Activated T-helper 1 cell treated with anti-CD3 and anti-CD28 coated beads, Interleukin-12 subunit alpha, Interleukin-12 subunit beta, Interleukin-2, Interleukin-4 antibody, amounts not matched to agents 30 ng/mL and 10 ng/mL and 1 ng/mL, durations not matched to agents 14 hours and 24 hours and 36 hours (primary cell): ENCODE data around the gene AIF1L. TPM values are rescaled to one million over a fixed set of nuclear protein-coding genes. Genes with fewer than 3 reads are reported as not detected.
"Not testable (repeated sequence)": the region's sequence is repeated elsewhere in the genome, so short reads cannot be mapped to it uniquely, and the experiment has no call there.

Experiments used
- DNase-seq: peaks from one replicate; pipeline ENCODE4 v3.0.0; 2021; ENCODE audit warnings: low spot score
- H3K27ac Mint-ChIP-seq: one replicate; pipeline ENCODE4 v1.8.0; 2021; ENCODE audit warnings: mild to moderate bottlenecking, mixed read lengths
- H3K27me3 Mint-ChIP-seq: one replicate; pipeline ENCODE4 v1.8.0; 2022; ENCODE audit warnings: mild to moderate bottlenecking, moderate library complexity, mixed read lengths; ENCODE audit not compliant: insufficient read depth
- H3K36me3 Mint-ChIP-seq: one replicate; pipeline ENCODE4 v1.8.0; 2021; ENCODE audit warnings: low read depth, mixed read lengths
- H3K4me1 Mint-ChIP-seq: one replicate; pipeline ENCODE4 v1.8.0; 2021; ENCODE audit warnings: low read depth, mixed read lengths
- H3K4me3 Mint-ChIP-seq: one replicate; pipeline ENCODE4 v1.8.0; 2021; ENCODE audit warnings: mild to moderate bottlenecking, moderate library complexity, mixed read lengths
- H3K9me3 Mint-ChIP-seq: one replicate; pipeline ENCODE4 v1.8.0; 2021; ENCODE audit warnings: mixed read lengths
- intact Hi-C: fragments of 100-400 bp; cut with micrococcal nuclease; formaldehyde crosslinking; loops from one replicate; pipeline ENCODE4 v1.15.1; 2024
- total RNA-seq: library from RNA; stranded (reverse); gene quantifications from 2 replicates; pipeline ENCODE4 v1.2.3, GENCODE V29; 2022

AIF1L gene
- total RNA-seq, 1 donor from 2014 or later: 0.34 TPM

DNA sequence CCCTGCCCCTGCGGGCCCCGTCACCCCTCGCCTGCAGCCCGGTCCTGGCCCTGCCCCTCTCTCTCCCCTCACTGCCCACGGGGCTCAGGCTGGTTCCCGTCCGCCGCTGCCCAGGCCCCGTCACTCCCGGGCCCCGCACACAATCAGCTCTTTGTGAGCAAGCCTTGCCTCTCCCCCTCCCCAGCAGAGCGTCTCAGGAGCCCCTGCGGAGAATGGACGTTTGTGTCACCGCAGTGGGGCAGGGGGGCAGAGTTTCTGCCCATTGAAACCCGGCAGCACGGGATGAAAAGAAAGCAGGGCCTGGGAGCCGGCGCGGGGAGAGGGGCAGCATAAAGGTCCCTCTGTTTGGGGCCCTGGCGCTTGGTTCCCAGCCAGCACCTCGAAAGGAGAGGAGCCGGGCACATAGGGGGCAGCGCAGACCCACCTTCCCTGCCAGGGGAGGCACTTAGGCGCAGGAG lies 15.6 kb downstream of the AIF1L start:
- H3K27me3 Mint-ChIP-seq: peaks cover under 1% of the 10 kb centered on the region
- H3K27ac Mint-ChIP-seq: no peak overlapping the region
- H3K9me3 Mint-ChIP-seq: no peaks in the 10 kb centered on the region
- DNase-seq: no peak
- intact Hi-C loops: no loop called here
- H3K4me3 Mint-ChIP-seq: no peak overlapping the region
- H3K36me3 Mint-ChIP-seq: no peaks in the 10 kb centered on the region
- H3K4me1 Mint-ChIP-seq: no peaks in the 10 kb centered on the region

DNA sequence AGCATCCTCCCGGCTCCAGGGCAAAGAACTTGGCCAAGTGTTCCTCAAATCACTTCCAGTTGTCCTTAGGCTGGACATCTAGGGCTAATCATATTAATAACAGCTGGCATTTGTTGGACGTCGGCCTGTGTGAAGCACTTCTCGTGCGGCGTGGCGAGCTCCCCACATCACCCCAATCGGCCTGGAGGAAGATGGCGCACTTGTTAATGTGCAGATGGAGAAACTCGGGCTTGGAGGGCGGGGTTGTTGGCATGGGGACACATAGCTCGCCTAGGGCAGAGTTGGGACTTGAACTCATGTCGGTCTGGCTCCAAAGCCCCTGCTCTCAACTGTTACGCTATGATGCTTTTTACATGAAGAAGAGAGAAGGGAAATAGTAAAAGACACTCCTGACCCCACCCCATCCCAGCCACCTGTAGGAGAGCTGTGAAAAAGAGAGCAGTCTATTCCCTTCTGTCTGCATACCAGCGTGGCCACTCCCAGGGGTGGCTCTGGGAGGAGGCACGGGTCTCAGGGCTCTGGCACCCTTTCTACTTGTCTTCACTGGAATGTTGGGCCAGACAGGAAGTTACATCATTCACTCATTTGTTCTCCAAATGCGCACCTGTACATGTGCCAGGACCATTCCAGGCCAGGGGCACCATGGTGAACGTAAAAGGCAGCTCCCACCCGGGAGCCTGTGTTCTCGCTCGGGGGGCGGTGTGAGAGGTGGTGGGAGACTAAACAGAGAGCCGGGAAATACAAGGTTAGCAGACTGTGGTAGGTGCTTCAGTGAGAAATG lies 16.2 kb downstream of the AIF1L start:
- Mint-ChIP-seq H3K27me3 (no peaks in the 10 kb centered on the region), H3K9me3 (no peaks in the 10 kb centered on the region), H3K4me3 (no peak overlapping the region), H3K27ac (no peak overlapping the region), H3K36me3 (no peaks in the 10 kb centered on the region), H3K4me1 (no peaks in the 10 kb centered on the region)
- no peak for DNase-seq
- intact Hi-C loops: no loop called here

DNA sequence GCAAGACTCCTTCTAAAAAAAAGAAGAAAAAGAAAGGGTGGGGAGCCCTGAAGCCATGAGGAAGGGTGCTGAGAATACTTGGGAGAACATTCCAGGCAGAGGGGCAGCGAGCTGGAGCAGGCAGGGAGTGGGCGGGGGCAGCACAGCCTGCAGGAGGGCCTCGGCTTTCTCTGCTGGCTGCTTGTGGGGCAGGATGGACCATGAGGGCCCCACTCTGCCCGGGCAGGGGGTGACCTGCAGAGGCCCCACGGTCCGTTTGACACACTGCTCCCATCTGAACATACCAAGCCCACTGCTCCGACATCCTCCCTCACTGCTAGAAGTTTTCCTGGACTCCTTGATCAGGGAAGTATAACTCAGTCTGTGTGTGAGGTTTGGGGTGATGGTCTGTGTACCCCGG lies 17.3 kb downstream of the AIF1L start:
- Mint-ChIP-seq H3K27ac (no peak overlapping the region), H3K36me3 (no peaks in the 10 kb centered on the region), H3K27me3 (peaks cover 3% of the 10 kb centered on the region), H3K4me1 (no peaks in the 10 kb centered on the region), H3K4me3 (no peak overlapping the region), H3K9me3 (no peaks in the 10 kb centered on the region)
- intact Hi-C loops: no loop called here
- DNase-seq: no peak

DNA sequence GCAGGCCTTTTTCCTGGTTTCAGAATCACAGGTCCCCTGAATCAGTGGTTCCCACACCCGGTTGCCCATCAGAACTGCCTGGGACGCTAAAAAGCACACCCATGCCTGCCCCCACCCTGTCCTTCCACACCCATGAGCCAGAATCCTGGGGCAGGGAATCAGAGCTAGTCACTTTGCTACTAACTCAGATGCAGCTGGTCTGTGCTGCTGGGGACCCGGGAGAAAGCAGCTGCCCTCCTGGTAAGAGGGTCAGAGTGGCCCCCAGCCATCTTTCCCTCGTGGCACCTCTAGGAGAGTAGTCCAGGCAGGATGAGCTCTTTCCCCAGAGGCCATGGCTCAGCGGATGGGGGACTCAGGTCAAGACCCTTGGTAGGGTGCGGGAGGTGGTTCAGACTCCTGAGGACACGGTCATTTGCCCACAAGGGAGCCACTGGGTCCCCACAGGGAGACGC lies 17.8 kb downstream of the AIF1L start:
- Mint-ChIP-seq H3K27ac (no peak overlapping the region), H3K9me3 (no peaks in the 10 kb centered on the region), H3K4me3 (no peak overlapping the region), H3K4me1 (no peaks in the 10 kb centered on the region), H3K27me3 (peaks cover 3% of the 10 kb centered on the region), H3K36me3 (no peaks in the 10 kb centered on the region)
- intact Hi-C loops: no loop called here
- DNase-seq: no peak

DNA sequence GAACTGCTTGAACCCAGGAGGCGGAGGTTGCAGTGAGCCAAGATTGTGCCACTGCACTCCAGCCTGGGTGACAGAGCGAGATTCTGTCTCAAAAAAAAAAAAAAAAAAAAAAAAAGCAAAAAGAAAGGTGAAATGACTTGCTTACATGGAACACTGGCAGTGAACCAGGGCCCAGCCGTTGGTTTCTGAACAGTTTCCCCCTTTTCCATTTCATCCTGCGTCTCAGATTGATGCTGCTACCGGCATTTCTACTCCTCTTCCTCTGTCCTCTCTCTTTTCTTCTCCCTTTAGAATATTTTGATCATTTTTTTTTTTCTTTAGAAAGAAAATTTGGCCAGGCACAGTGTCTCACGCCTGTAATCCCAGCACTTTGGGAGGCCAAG lies 19.0 kb downstream of the AIF1L start:
- H3K4me3 Mint-ChIP-seq, H3K27me3 Mint-ChIP-seq, H3K36me3 Mint-ChIP-seq, DNase-seq, H3K9me3 Mint-ChIP-seq, H3K27ac Mint-ChIP-seq, intact Hi-C loops, H3K4me1 Mint-ChIP-seq: not testable (repeated sequence)

DNA sequence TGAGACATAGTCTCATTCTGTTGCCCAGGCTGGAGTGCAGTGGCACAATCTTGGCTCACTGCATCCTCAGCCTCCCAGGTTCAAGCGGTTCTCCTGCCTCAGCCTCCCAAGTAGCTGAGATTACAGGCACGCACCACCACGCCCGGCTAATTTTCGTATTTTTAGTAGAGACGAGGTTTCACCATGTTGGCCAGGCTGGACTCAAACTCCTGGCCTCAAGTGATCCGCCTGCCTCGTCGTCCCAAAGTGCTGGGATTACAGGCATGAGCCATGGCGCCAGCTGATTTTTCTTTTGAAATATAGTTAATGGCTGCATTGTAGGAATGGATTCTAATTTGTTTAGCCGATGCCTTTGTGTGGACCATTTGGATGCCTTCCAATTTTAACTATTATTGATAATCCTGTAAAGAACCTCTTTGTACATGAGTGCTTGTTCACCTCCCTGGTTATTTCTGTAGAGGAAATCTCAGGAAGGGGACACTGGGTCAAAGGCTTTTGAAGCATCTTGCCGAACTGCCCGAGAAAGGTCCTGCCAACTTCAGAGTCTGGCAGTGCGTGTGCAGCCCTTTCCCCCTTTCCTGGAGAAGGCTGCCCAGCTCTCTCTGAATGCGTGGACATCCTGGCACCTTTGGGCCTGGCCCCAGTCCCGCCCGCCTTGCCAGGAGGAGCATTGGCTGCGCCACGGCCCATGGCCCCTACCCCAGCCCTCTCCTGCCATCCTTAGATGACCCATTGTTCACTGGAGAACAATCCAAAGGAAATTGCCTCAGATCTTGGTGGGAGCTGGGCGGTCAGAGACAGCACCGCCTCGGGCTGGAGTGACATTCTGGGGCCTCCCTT lies 20.2 kb downstream of the AIF1L start:
- DNase-seq: no peak
- Mint-ChIP-seq H3K27ac (no peak overlapping the region), H3K4me3 (no peak overlapping the region), H3K4me1 (no peaks in the 10 kb centered on the region), H3K36me3 (no peaks in the 10 kb centered on the region), H3K27me3 (peaks cover 3% of the 10 kb centered on the region), H3K9me3 (no peaks in the 10 kb centered on the region)
- intact Hi-C loops: no loop called here

DNA sequence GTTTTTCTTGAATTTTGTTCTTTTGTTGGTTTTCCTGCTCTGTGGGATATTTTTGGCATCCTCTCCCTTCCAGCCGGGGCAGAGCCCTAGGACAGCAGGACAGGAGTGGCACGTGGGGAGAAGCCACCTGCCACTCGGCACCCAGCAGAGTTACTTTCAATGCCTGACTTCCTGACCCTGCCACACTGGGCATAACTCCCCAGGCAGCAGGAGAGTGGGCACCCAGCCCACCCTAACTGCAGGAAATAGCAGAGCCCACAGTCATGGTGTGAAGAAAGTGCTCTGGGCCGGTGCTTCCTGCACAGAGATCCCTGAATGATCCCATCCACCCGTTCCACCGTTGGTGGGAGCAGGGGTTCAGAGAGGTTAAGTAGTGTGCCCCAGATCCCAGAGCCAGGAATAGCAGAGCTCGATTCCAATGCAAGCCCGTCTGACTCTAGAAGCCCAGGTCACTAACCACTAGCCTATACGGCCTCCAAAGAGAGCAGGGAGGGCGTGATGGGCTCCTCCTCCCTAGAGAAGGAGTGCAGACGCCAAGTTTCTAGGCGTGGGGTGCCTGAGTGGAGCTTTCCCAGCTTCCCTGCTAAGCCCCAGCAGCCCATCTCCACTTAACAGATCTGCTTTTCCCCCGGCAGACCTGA lies 20.9 kb downstream of the AIF1L start:
- DNase-seq: no peak
- no peaks in the 10 kb centered on the region for H3K36me3 Mint-ChIP-seq

DNA sequence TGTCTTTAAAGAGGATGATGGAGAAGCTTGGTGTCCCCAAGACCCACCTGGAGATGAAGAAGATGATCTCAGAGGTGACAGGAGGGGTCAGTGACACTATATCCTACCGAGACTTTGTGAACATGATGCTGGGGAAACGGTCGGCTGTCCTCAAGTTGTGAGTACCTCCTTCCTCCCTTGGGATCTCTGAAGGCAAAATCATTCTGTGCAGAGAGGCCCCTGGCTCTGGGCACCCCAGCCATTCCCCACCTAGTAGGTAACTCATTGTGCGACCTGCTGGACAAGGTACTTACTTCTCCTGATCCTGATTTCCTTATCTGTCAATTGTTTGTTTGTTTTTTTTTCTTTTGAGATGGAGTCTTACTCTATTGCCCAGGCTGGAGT lies 21.4 kb downstream of the AIF1L start:
- Mint-ChIP-seq H3K27me3 (peaks cover 3% of the 10 kb centered on the region), H3K36me3 (no peaks in the 10 kb centered on the region), H3K9me3 (no peaks in the 10 kb centered on the region), H3K4me1 (no peaks in the 10 kb centered on the region), H3K4me3 (no peak overlapping the region), H3K27ac (no peak overlapping the region)
- intact Hi-C loops: no loop called here
- DNase-seq: no peak

More for the DNA sequence above, 20.9 kb downstream of the AIF1L start:
- no peaks in the 10 kb centered on the region for H3K4me1 Mint-ChIP-seq
- intact Hi-C loops: no loop called here
- no peak overlapping the region for H3K4me3 Mint-ChIP-seq
- H3K27me3 Mint-ChIP-seq: peaks cover 3% of the 10 kb centered on the region
- no peak overlapping the region for H3K27ac Mint-ChIP-seq
- H3K9me3 Mint-ChIP-seq: no peaks in the 10 kb centered on the region

DNA sequence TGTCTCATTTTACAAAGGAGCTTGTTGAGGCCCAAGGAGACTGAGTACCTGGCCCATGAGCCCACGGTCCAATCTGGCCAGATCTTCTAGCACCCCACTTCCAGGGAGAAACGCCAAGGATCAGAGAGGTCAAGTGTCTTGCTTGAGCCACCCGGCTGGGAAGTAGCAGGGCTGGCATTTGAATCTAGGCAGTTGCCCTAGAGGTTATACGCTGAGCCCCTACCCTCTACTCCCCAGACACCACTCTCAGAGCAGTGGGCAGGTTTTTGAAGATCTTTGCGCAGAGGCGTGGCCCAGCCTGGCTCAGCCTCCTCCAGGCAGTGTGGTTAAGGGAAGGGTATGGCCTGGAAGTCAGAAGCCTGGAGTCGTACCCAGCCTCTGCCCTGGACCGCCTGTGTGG lies 23.3 kb downstream of the AIF1L start:
- DNase-seq: no peak
- H3K36me3 Mint-ChIP-seq: no peaks in the 10 kb centered on the region
- peaks cover 3% of the 10 kb centered on the region for H3K27me3 Mint-ChIP-seq
- peaks cover under 1% of the 10 kb centered on the region for H3K4me1 Mint-ChIP-seq
- no peak overlapping the region for H3K27ac Mint-ChIP-seq
- no peak overlapping the region for H3K4me3 Mint-ChIP-seq
- H3K9me3 Mint-ChIP-seq: no peaks in the 10 kb centered on the region
- intact Hi-C loops: no loop called here

DNA sequence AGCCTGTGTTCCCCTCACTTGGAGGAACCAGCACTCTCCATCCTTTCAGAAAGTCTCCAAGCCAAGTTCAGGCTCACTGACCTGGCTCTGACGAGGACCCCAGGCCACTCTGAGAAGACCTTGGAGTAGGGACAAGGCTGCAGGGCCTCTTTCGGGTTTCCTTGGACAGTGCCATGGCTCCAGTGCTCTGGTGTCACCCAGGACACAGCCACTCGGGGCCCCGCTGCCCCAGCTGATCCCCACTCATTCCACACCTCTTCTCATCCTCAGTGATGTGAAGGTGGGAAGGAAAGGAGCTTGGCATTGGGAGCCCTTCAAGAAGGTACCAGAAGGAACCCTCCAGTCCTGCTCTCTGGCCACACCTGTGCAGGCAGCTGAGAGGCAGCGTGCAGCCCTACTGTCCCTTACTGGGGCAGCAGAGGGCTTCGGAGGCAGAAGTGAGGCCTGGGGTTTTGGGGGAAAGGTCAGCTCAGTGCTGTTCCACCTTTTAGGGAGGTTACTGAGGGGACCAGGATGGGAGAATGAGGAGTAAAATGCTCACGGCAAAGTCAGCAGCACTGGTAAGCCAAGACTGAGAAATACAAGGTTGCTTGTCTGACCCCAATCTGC lies 24.4 kb downstream of the AIF1L start:
- DNase-seq: no peak
- Mint-ChIP-seq H3K4me3 (no peak overlapping the region), H3K36me3 (no peaks in the 10 kb centered on the region), H3K27me3 (peaks cover 3% of the 10 kb centered on the region), H3K9me3 (no peaks in the 10 kb centered on the region), H3K4me1 (peaks cover 8% of the 10 kb centered on the region), H3K27ac (no peak overlapping the region)
- intact Hi-C loops: loop anchor here (10.0 kb wide), 2 partner anchors 546 to 624 kb away; partner anchors contain the start of genes FUBP3 and RAPGEF1

DNA sequence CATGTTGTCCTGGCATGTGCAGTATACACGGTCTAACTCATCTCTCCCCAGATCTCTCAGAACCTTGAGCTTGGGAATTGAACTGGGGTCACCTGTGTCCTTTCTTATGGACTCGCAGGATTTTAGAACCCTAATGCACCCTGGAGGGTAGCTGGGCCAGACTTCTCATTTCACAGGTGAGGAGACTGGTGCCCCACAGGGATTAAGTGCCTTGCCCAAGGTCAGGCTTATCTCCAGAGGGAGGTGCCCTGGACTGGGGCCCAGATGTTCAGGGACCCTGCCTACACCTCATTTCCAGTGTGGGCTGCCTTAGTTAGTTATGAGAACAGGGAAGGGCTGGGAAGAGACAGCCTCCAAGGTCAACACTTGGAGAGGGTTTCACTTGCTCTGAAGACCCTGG lies 25.0 kb downstream of the AIF1L start:
- intact Hi-C loops: loop anchor here (10.0 kb wide), 2 partner anchors 547 to 623 kb away; partner anchors contain the start of genes FUBP3 and RAPGEF1
- H3K4me3 Mint-ChIP-seq: no peak overlapping the region
- peaks cover 14% of the 10 kb centered on the region for H3K4me1 Mint-ChIP-seq
- no peaks in the 10 kb centered on the region for H3K9me3 Mint-ChIP-seq
- DNase-seq: no peak
- H3K27me3 Mint-ChIP-seq: peaks cover 3% of the 10 kb centered on the region
- no peaks in the 10 kb centered on the region for H3K36me3 Mint-ChIP-seq
- H3K27ac Mint-ChIP-seq: no peak overlapping the region

DNA sequence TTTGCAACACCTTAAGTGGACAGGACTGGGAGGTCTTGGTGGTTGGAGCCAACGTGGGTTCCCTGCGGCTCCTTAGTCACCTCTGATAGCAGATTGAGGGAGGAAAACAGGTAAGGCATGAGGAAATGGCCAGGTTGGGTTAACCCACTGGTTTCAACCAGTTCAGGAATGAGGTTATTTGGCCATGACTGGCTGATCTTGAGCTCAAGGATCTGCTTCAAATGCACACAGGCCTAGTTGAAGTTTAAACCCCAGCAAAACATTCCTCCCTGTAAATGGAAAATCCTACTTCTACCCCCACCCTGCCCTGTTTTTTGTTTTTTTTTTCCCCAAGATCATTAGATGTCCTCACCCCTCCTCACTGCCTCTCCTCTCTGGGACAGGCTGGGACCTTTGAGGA lies 25.8 kb downstream of the AIF1L start:
- Mint-ChIP-seq H3K4me3 (no peak overlapping the region), H3K36me3 (no peaks in the 10 kb centered on the region), H3K4me1 (peaks cover 19% of the 10 kb centered on the region), H3K9me3 (no peaks in the 10 kb centered on the region), H3K27me3 (peaks cover 3% of the 10 kb centered on the region), H3K27ac (no peak overlapping the region)
- no peak for DNase-seq
- intact Hi-C loops: loop anchor here (10.0 kb wide), 2 partner anchors 547 to 623 kb away; partner anchors contain the start of genes FUBP3 and RAPGEF1
